Caco-2 (cell line): ENCODE results near the gene ARPIN. TPM values are rescaled to one million over a fixed set of nuclear protein-coding genes. Genes with fewer than 3 reads are reported as not detected.

Experiments used
- BruUV-seq: library from RNA; stranded (reverse); fragments of 400-500 nt; replicated peaks from 2 replicates; lab custom pipeline; 2021; lab: Mats Ljungman, UMichigan
- CTCF ChIA-PET: fragments of 300-600 bp; sonication (Branson Sonifier 250); formaldehyde crosslinking; loops from one replicate; lab custom pipeline; 2022; ENCODE audit warnings: antibody characterized with exemption; lab: Charles Lee
- POLR2A ChIA-PET: fragments of 300-600 bp; sonication (Branson Sonifier 250); formaldehyde crosslinking; loops from one replicate; lab custom pipeline; 2022; ENCODE audit warnings: antibody characterized with exemption; lab: Charles Lee
- DNase-seq, 2 experiments: peaks; one replicate each; pipeline versions ENCODE4 v3.0.0 to v3.0.0-alpha.2; 2020 to 2022
- H3K27me3 ChIP-seq: replicated peaks from 2 replicates; pipeline ENCODE4 v1.6.0; 2011; ENCODE audit warnings: low read length; ENCODE audit not compliant: control insufficient read depth, insufficient read depth
- H3K36me3 ChIP-seq: 2 replicates; pipeline ENCODE4 v1.5.1; 2011; ENCODE audit warnings: low read length; ENCODE audit not compliant: control insufficient read depth, insufficient read depth
- H3K4me1 ChIP-seq: fragments of 250-450 bp; sonication (Bioruptor Pico); 2 replicates; pipeline ENCODE4 v1.5.1; 2020; ENCODE audit warnings: mild to moderate bottlenecking
- H3K4me3 ChIP-seq: 2 replicates; pipeline ENCODE4 v1.5.1; 2011; ENCODE audit warnings: low read depth, mild to moderate bottlenecking, control low read depth, low read length
- H3K9me3 ChIP-seq: fragments of 250-450 bp; sonication (Bioruptor Pico); 2 replicates; pipeline ENCODE4 v1.5.1; 2020; ENCODE audit warnings: mild to moderate bottlenecking, moderate library complexity
- H3K27ac Mint-ChIP-seq: one replicate; pipeline ENCODE4 v1.8.0; 2022; ENCODE audit warnings: mixed read lengths; ENCODE audit not compliant: unreplicated experiment
- H3K27me3 Mint-ChIP-seq: one replicate; pipeline ENCODE4 v1.8.0; 2022; ENCODE audit warnings: mixed read lengths; ENCODE audit not compliant: insufficient read depth, unreplicated experiment
- H3K36me3 Mint-ChIP-seq: one replicate; pipeline ENCODE4 v1.8.0; 2022; ENCODE audit warnings: mild to moderate bottlenecking, mixed read lengths; ENCODE audit not compliant: insufficient read depth, unreplicated experiment
- H3K4me1 Mint-ChIP-seq: one replicate; pipeline ENCODE4 v1.8.0; 2022; ENCODE audit warnings: low read depth, mixed read lengths; ENCODE audit not compliant: unreplicated experiment
- H3K4me3 Mint-ChIP-seq: one replicate; pipeline ENCODE4 v1.8.0; 2022; ENCODE audit warnings: mild to moderate bottlenecking, moderate library complexity, mixed read lengths; ENCODE audit not compliant: unreplicated experiment
- H3K9me3 Mint-ChIP-seq: one replicate; pipeline ENCODE4 v1.8.0; 2022; ENCODE audit warnings: mixed read lengths; ENCODE audit not compliant: unreplicated experiment
- CTCF ChIP-seq, 2 experiments: fragments of 200-600 bp in 1 of 2; IDR thresholded peaks; 1 replicate in 1 of 2; 2 replicates in 1 of 2; pipeline versions ENCODE4 v1.5.1 to v1.8.0; 2011 to 2022; ENCODE audit warnings: antibody characterized with exemption in 1 of 2, control low read depth in 1 of 2, inconsistent platforms in 1 of 2, low read depth in 1 of 2, low read length in 1 of 2, mild to moderate bottlenecking in 1 of 2, moderate library complexity in 1 of 2; ENCODE audit not compliant: insufficient read depth in 1 of 2, severe bottlenecking in 1 of 2, unreplicated experiment in 1 of 2
- intact Hi-C: fragments of 100-400 bp; cut with micrococcal nuclease; formaldehyde crosslinking; loops from one replicate; pipeline ENCODE4 v1.10.0; 2022; ENCODE audit not compliant: unreplicated experiment
- total RNA-seq: library from RNA; stranded (reverse); gene quantifications from 2 replicates; pipeline ENCODE4 v1.2.3, GENCODE V29; 2022

ARPIN gene
- total RNA-seq, 1 experiment from 2014 or later, result 13.3 TPM

- DNase-seq, result no peak
- no peak overlapping the region for H3K4me3 ChIP-seq
- H3K9me3 Mint-ChIP-seq, result no peaks in the 10 kb centered on the region
- intact Hi-C loops, result no loop called here
- H3K27me3 ChIP-seq, result no peaks in the 10 kb centered on the region
- no peaks in the 10 kb centered on the region for H3K9me3 ChIP-seq
- ChIA-PET POLR2A (no interaction called here), CTCF (no interaction called here)
- TF ChIP-seq CTCF (IDR thresholded peaks at IDR 0.05; ENCODE audit: insufficient read depth in 1 of 2, low read depth in 1 of 2, low read length in 1 of 2, severe bottlenecking in 1 of 2, unreplicated experiment in 1 of 2), result no peak
- no TSS peak for BruUV-seq
- H3K4me1 Mint-ChIP-seq, result no peaks in the 10 kb centered on the region
- H3K4me3 Mint-ChIP-seq, result no peak overlapping the region
- no peaks in the 10 kb centered on the region for H3K4me1 ChIP-seq
- no peak overlapping the region for H3K27ac Mint-ChIP-seq
- no peaks in the 10 kb centered on the region for H3K27me3 Mint-ChIP-seq
- peaks cover 33% of the 10 kb centered on the region for H3K36me3 Mint-ChIP-seq
- no peaks in the 10 kb centered on the region; the same call in 1 of the 2 replicates for H3K36me3 ChIP-seq
These were observed 29.2 kb downstream of the ARPIN start for GRCh38 chr15:89883518-89883917.

GRCh38 chr15:89880727-89881126, 32.0 kb downstream of the ARPIN start:
- Mint-ChIP-seq H3K36me3 (peaks cover 35% of the 10 kb centered on the region), H3K4me3 (no peak overlapping the region), H3K4me1 (no peaks in the 10 kb centered on the region), H3K27me3 (no peaks in the 10 kb centered on the region), H3K27ac (no peak overlapping the region), H3K9me3 (no peaks in the 10 kb centered on the region)
- Histone ChIP-seq H3K36me3 (no peaks in the 10 kb centered on the region; the same call in 1 of the 2 replicates), H3K27me3 (no peaks in the 10 kb centered on the region), H3K9me3 (no peaks in the 10 kb centered on the region), H3K4me3 (no peak overlapping the region), H3K4me1 (no peaks in the 10 kb centered on the region)
- ChIA-PET CTCF (no interaction called here), POLR2A (no interaction called here)
- intact Hi-C loops, result no loop called here
- no peak for TF ChIP-seq CTCF (IDR thresholded peaks at IDR 0.05; ENCODE audit: insufficient read depth in 1 of 2, low read depth in 1 of 2, low read length in 1 of 2, severe bottlenecking in 1 of 2, unreplicated experiment in 1 of 2)
- DNase-seq, result no peak
- BruUV-seq, result no TSS peak

- Mint-ChIP-seq H3K27me3 (no peaks in the 10 kb centered on the region), H3K27ac (no peak overlapping the region), H3K36me3 (peaks cover 25% of the 10 kb centered on the region), H3K9me3 (no peaks in the 10 kb centered on the region), H3K4me1 (no peaks in the 10 kb centered on the region), H3K4me3 (no peak overlapping the region)
- no peak for DNase-seq
- CTCF ChIA-PET, result no interaction called here
- Histone ChIP-seq H3K27me3 (no peaks in the 10 kb centered on the region), H3K9me3 (no peaks in the 10 kb centered on the region), H3K4me3 (no peak overlapping the region), H3K36me3 (no peaks in the 10 kb centered on the region; the same call in 1 of the 2 replicates), H3K4me1 (peaks cover 6% of the 10 kb centered on the region; the same call in 1 of the 2 replicates)
- POLR2A ChIA-PET, result no interaction called here
- TF ChIP-seq CTCF (IDR thresholded peaks at IDR 0.05; ENCODE audit: insufficient read depth in 1 of 2, low read depth in 1 of 2, low read length in 1 of 2, severe bottlenecking in 1 of 2, unreplicated experiment in 1 of 2), result no peak
- no TSS peak for BruUV-seq
- intact Hi-C loops, result no loop called here
These were observed 34.4 kb downstream of the ARPIN start for GRCh38 chr15:89878323-89878722.
